HG02943 (cell line): ENCODE measurements around the gene RANGAP1.
A peak's percentile ranks its signal among the peaks of the same experiment; 100 is the strongest.

Experiments used
- ATAC-seq: cut with Tn5 transposase; IDR thresholded peaks from one replicate; pipeline ENCODE4 v1.9.1; 2021; ENCODE audit warnings: mild to moderate bottlenecking, low read depth, moderate library complexity; ENCODE audit not compliant: unreplicated experiment

Gene RANGAP1

DNA sequence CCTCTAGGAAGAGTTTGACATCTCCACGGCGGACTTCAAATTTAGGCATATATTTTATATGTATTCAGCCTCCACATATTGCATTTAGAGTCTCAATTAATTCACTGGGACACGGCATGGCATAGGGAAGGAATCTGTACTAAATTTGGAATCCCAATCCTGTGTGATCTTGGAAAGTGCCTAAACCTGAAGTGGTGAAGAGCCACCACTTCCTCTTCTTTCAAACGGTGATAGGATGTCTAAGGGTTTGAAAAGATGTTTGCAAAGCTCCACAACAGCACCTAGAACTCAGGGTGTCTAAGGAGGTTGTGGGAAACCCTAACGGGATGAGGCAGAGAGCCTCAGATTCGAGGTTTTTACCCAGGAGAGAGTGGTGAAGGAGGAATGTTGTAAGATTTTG lies 81.9 kb downstream of the RANGAP1 start:
- no peak for ATAC-seq

DNA sequence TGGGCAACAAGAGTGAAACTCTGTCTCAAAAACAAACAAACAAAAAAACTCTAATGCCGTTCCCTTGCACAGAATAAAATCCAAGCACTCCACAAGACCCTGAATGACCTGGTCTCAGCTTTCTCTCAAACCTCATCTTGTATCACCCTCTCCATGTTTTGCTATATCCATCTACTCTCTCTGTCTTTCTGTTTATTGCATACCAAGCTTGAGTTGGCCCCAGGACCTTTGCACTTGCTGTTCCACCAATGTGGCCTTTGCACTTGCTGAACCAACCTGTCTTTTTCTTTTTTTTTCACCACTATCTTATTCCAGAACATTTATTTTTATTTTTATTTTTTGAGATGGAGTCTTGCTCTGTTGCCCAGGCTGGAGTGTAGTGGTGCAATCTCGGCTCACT lies 82.9 kb downstream of the RANGAP1 start:
- no peak for ATAC-seq

DNA sequence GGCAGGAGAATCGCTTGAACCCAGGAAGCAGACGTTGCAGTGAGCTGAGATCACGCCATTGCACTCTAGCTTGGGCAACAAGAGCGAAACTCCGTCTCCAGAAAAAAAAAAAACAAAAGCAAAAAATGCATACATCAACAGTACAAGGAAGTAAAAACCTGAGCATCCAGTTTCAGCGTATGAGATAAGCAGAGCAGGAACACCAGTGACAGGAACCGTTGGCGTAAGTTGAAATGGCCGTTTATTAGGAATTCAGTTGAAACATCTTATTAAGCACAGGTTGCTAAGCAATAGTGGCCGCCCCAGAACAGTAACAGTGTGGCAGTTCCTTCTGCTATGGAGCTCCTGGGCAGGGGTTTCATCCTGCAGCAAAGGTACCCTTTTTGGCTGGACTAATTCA lies 84.8 kb downstream of the RANGAP1 start:
- ATAC-seq, result no peak

DNA sequence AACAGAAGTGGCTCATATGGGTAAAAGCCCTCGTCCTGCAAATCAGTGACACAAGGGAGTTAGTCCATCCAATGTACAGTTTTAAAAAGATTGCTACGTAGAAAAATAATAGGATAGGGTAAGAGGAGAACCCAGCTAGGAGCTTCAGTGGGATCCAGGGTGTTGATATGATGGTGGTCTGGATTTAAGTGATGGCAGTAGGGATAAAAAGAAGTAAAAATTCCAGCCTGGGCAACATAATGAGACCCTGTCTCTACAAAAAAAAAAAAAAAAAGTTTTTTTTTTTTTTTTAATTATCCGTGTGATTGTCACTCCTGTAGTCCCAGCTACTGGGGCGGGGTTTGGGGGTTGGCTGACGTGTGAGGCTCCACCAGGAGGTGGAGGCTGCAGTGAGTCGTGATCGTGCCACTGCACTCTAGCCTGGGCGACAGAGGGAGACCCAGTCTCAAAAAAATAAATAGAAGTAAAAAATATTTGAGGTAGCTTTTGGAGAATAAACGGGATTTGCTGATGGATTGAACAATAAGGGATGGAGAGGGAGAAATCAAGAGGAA lies 87.9 kb downstream of the RANGAP1 start:
- no peak for ATAC-seq

DNA sequence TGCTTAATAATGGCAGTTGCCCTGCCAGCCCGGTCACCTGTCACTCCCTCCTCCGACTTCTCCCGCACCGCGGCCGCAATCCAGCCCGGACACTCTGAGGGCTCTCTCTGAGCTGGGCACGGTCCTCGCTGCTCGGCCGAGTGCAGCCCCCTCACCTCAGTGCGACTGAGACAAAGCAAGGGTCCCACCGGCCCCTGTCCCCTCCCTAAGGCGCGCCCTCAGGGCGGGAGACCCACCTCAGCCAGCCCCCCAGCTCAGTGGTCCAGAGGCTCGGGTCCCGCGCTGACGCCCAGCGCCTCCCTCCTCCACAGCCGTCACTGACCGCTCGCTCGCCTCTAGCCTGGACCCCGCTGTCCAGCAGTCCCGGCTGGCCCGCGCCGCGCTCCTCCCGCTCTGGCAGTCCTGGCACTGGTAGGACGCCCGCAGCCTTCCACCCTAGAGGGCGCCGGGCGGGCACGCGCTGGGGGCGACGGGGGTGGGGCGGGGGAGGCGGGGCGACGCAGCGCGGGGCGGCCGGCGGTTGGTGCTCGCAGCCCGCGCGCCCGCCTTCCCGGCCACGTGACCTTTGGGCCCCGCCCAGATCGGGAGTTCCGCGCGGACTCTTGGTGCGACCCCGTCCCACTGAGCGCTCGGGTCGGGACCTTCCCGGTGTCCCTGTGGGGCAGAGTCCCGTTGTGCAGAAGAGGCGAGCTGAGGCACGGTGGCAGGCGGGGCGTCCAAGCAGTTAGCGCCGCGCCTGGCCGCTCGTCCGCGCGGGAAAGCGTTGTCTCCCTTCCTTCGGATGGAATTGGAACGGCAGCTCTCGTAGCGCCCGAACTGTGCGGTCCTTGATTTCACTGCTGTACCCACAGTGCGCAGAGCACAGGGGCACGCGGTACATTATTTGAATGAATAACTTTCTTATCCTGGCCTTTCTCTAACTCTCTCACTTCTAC lies 88.7 kb downstream of the RANGAP1 start:
- peak; percentile 57 for ATAC-seq
